ENCODE results near the gene SLC9A1. TPM values are rescaled to one million over a fixed set of nuclear protein-coding genes. Genes with fewer than 3 reads are reported as not detected.
A peak's percentile ranks its signal among the peaks of the same experiment; 100 is the strongest.

SLC9A1 gene
- polyA plus RNA-seq, 1 donor = 28.2 TPM

- DNase-seq = no peak
Measured at GRCh38 chr1:27074175-27074780, 80.6 kb downstream of the SLC9A1 start.

- peak; percentile 64 for DNase-seq
Measured at GRCh38 chr1:27071049-27071416, 83.9 kb downstream of the SLC9A1 start.

DNA sequence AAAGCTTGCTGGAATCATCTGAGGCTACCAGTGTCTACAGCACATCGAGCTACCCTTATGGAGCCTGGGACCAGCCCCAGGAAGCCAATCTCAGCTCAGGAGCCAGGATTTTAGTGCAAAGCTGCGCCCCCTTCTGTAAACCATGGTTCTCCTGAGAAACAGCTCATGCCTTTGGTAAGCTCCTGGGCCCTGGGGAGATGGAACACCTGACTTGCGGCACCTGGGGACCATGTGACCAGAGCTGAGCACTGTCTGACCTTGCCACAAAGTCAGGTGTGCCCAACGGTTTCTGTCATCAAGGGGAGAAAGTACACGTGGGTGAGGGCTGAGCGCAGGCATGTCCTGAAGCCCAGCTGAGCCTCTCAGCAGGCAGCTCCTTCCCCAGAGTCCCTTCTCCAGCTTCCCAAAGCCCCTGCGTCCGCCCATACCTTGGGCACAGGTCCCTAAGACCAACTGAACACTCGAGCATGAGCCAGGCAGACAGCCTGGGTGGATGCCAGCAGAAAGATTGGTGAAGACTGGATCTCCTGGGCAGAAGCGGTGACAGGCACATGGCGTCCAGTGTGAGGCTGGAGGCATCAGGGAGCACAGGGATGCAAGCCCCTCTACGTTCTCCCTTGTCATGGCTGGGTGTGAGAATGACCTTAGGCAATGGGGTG, 84.4 kb downstream of the SLC9A1 start:
- DNase-seq = no peak

DNA sequence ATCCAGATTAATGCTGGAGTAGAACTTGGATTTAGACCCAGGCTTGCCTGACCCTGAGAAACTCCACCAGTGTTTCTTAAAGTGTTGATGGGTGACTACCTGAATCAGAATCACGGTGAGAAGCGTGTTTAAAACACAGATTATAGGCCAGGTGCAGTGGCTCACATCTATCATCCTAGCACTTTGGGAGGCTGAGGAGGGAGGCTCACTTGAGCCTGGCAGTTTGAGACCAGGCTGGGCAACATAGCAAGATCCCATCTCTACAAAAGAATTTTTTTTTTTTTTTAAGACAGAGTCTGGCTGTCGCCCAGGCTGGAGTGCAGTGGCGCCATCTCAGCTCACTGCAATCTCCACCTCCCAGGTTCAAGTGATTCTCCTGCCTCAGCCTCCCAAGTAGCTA, 86.0 kb downstream of the SLC9A1 start:
- DNase-seq = no peak

- no peak for DNase-seq
Measured at GRCh38 chr1:27065999-27066630, 88.8 kb downstream of the SLC9A1 start.

GRCh38 chr1:27060891-27061290, 94.0 kb downstream of the SLC9A1 start:
- no peak for DNase-seq

DNA sequence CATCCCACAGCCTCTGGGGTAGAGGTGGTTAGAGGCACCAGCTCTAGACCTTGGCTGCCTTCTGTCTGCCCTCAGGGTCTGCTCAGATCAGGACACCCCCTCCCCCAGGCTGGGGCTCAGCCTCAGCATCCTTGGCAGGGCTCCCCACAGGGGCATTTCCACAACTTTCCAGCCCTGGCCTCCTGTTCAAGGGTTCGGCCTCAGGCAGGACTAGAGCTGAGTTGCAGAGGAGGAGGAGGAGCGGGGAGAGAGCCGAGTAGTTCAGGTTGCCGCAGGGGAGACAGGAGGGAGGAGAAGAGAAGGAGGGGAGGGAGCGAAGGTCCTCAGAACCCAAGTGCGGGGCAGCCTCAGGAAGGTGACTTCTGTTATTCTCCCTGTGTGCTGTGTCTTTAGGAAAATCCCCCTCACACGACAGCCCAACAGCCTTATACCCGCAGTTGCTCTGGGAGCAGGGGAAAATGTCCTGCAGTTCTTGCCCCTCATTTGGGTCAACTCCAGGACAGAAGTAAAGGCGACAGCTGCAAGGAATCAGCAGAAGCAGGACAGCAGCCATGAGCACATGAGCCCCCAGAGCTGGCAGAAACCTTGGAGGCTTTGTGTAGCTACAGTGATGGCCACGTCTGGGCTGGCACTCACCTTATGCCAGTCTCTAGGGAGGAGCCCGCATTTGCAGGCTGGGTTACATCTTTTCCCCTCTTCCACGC, 95.8 kb downstream of the SLC9A1 start:
- no peak for DNase-seq

- no peak for DNase-seq
Measured at GRCh38 chr1:27057801-27058625, 96.9 kb downstream of the SLC9A1 start.

GRCh38 chr1:27057389-27057788, 97.5 kb downstream of the SLC9A1 start:
- DNase-seq = no peak

DNA sequence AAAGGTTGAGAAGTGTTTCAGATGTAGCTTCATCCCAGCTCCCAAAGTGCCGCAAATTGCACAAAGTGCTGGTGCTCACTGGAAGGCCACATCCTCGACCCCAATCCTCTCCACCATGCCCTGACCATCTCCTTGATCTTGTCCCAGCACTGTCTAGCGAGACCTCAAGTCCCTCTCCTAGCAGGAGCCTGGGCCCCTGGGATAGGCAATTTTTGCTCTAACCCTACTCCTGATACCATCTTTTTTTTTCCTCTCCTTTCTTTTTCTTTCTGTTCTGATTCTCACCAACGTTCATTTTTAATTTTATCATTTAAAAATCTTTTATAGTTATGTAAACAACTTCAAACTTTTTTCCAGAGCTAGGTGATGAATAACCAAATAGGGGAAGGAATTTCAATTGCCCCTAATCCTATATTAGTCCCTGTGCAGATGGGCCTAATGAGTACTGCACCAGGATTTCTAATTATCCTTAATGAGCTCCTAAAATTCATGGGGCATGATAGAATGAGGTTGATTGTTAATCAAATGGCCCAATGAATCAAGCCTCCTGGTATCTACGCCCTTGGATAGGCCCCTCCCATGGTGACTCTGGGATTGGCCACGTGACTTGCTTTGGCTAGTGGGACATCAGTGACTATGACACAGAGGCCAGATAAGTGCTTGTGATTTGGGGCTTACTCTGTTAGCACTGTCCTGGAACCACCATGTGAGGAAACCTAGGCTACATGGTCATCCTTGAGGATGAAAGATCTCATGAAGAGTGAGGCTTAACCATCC, 100.8 kb downstream of the SLC9A1 start:
- DNase-seq = no peak

GRCh38 chr1:27052527-27052926, 102.4 kb downstream of the SLC9A1 start:
- DNase-seq = no peak

- DNase-seq = no peak
Measured at GRCh38 chr1:27049607-27050006, 105.3 kb downstream of the SLC9A1 start.

DNA sequence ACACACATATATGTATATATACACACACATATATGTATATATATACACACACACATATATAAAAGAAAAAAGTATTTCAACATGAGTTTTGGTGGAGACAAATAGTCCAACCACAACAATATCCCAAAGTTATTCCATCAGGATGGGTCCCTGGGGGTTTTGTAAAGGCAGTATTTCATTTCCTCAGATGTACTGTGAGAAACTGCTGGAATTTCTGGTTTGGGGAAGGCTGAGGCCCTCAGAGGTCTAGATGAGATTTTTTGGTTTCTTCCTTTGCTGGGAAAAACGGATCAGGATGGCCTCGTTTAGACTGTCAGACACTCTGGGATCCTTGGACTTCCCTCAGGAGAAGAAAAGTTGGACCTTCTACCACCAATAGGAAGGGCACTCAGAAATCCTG, 105.8 kb downstream of the SLC9A1 start:
- no peak for DNase-seq

Other genes starting within 250 kb of the SLC9A1 start
- 1.00 TPM for gene NR0B2, start 241.2 kb downstream of the SLC9A1 start, polyA plus RNA-seq (ENCODE audit: insufficient read length)
- 84.9 TPM for gene NUDC, start 233.4 kb downstream of the SLC9A1 start, polyA plus RNA-seq (ENCODE audit: insufficient read length)
- 7.5 TPM for gene KDF1, start 194.7 kb downstream of the SLC9A1 start, polyA plus RNA-seq (ENCODE audit: insufficient read length)
- gene TRNP1, start 161.4 kb downstream of the SLC9A1 start, polyA plus RNA-seq (ENCODE audit: insufficient read length) = 3.6 TPM
- gene TENT5B, start 142.3 kb downstream of the SLC9A1 start, polyA plus RNA-seq (ENCODE audit: insufficient read length) = 0.65 TPM
- gene WDTC1, start 79.5 kb upstream of the SLC9A1 start, polyA plus RNA-seq (ENCODE audit: insufficient read length) = 43.8 TPM
- gene TMEM222, start 167.0 kb upstream of the SLC9A1 start, polyA plus RNA-seq (ENCODE audit: insufficient read length) = 38.7 TPM
- 7.6 TPM for gene SYTL1, start 186.9 kb upstream of the SLC9A1 start, polyA plus RNA-seq (ENCODE audit: insufficient read length)
- gene MAP3K6, start 211.8 kb upstream of the SLC9A1 start, polyA plus RNA-seq (ENCODE audit: insufficient read length) = 7.1 TPM
- 1.1 TPM for gene FCN3, start 219.7 kb upstream of the SLC9A1 start, polyA plus RNA-seq (ENCODE audit: insufficient read length)
- 0.13 TPM for gene CD164L2, start 228.2 kb upstream of the SLC9A1 start, polyA plus RNA-seq (ENCODE audit: insufficient read length)
- gene GPR3, start 237.5 kb upstream of the SLC9A1 start, polyA plus RNA-seq (ENCODE audit: insufficient read length) = 1.0 TPM

All from left kidney (tissue), 2 donors.